Fibroblast of the aortic adventitia (primary cell): ENCODE results near the gene ADI1. TPM values are rescaled to one million over a fixed set of nuclear protein-coding genes. Genes with fewer than 3 reads are reported as not detected.

Experiments
- DNase-seq: peaks from one replicate; pipeline ENCODE4 v3.0.0-alpha.2; 2010; ENCODE audit warnings: low read depth
- H3K4me3 ChIP-seq: 2 replicates; pipeline ENCODE4 v1.5.1; 2011; ENCODE audit warnings: low read depth, mild to moderate bottlenecking, control low read depth, low read length, moderate library complexity
- CTCF ChIP-seq: IDR thresholded peaks from 2 replicates; pipeline ENCODE4 v1.5.1; 2011; ENCODE audit warnings: mild to moderate bottlenecking, low read length, control low read depth, inconsistent platforms; ENCODE audit not compliant: insufficient read depth
- total RNA-seq: library from RNA; depleted of rRNA; stranded (reverse); fragments of >200 nt; gene quantifications from 2 replicates; pipeline ENCODE4 v1.2.3, GENCODE V29; 2012; ENCODE audit warnings: low replicate concordance

Gene ADI1
- total RNA-seq, 1 donor = 44.7 TPM

- H3K4me3 ChIP-seq = no peak overlapping the region
- TF ChIP-seq CTCF = no peak
- DNase-seq = no peak
These were observed 56.0 kb downstream of the ADI1 start for GRCh38 chr2:3463186-3463835.

- no peak for TF ChIP-seq CTCF
- H3K4me3 ChIP-seq = no peak overlapping the region
- DNase-seq = no peak
These were observed 56.7 kb downstream of the ADI1 start for GRCh38 chr2:3462493-3463104.

- H3K4me3 ChIP-seq = no peak overlapping the region
- DNase-seq = peak; percentile 70
- TF ChIP-seq CTCF = peak; percentile 93
These were observed 57.4 kb downstream of the ADI1 start for GRCh38 chr2:3461801-3462492.

GRCh38 chr2:3460831-3461800 lies 58.2 kb downstream of the ADI1 start:
- no peak for DNase-seq
- H3K4me3 ChIP-seq = no peak overlapping the region
- TF ChIP-seq CTCF = no peak

- no peak for TF ChIP-seq CTCF
- DNase-seq = no peak
- H3K4me3 ChIP-seq = no peak overlapping the region
These were observed 59.2 kb downstream of the ADI1 start for GRCh38 chr2:3460156-3460555.
